Heart left ventricle (tissue), 13 donors: ENCODE results near the gene CPO.

Experiments
- CTCF ChIP-seq, 12 donors: fragments of 200-600 bp; sonication (generic) in 4 of 12; IDR thresholded peaks; one replicate each; pipeline versions ENCODE4 v1.5.0 to v1.8.0; 2018 to 2022; ENCODE audit warnings: antibody characterized with exemption in 12 of 12, mild to moderate bottlenecking in 5 of 12
- POLR2A ChIP-seq, 2 donors: fragments of 450-650 bp; IDR thresholded peaks; one replicate each; pipeline ENCODE4 v1.6.1; 2017; ENCODE audit warnings: antibody characterized with exemption in 2 of 2, mild to moderate bottlenecking in 2 of 2, moderate library complexity in 2 of 2
- donor health status: ischemic (EF 13 %, LVEDD 7.1; RV severe dilation, severe dysfunction).
- donor health status: DM: no; HTN: yes; CAD: no.
- donor health status: DM: no; HTN: no; CAD: no.
- donor health status: ischemic (EF 25% LVEDD 6.9; RV normal size, moderate dysfunction).
- donor health status: ischemic (EF 25% LVEDD 5.7; RV mildly dilated, moderate dysfunction).
- donor health status: ischemic (EF 35%, LVEDD 5.7; RV mildly dilated, moderate dysfunction).
- donor health status: nonischemic (EF 11% LVEDD 7.7; RV severe dilation, severe dysfunction).
- donor health status: DM: yes; HTN: yes; CAD: no.
- donor health status: PGD.
- donor health status: ischemic (EF 29% LVEDD 5.4; RV normal size, mild dysfunction).
- donor health status: nonischemic (EF 23%, LVEDD 6.1; RV moderate dilation, normal function).

- TF ChIP-seq CTCF (IDR thresholded peaks at IDR 0.05) (no peak), POLR2A (IDR thresholded peaks at IDR 0.05) (no peak)
Measured at GRCh38 chr2:206993396-206993911, 54.1 kb downstream of the CPO start.
